ENCODE results near the gene RMP24.

RMP24 gene

DNA sequence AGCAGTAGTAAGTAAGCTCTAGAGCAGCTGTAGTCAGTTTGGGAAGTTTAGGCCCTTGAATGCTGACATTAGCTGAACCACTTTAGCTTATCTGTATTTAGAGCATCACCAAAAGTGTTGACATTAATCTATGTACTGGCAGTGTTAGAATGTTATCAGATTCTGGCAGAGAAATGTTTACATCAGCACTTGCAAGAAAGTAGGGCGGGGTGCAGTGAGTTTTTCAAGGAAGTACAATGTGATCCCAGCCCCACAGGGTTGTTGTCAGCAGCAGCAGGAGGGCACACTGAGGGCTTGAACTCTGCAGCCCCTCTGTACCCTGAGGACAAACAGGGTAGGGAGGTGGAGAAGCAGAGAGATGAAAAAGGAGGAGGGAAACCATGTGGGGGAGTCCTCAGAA is 35.5 kb upstream of the RMP24 start:
- Histone ChIP-seq H3K9me3 (ENCODE audit: control insufficient read depth in 2 of 3, insufficient read depth in 1 of 3, low read length in 3 of 3) (no peaks in the 10 kb centered on the region), H3K4me3 (ENCODE audit: low read length in 3 of 3) (no peak overlapping the region), H3K36me3 (ENCODE audit: control insufficient read depth in 2 of 3, insufficient read depth in 3 of 3, low read length in 3 of 3) (no peaks in the 10 kb centered on the region), H3K27ac (ENCODE audit: low read depth in 2 of 2, low read length in 2 of 2) (no peak overlapping the region), H3K27me3 (ENCODE audit: control insufficient read depth, insufficient read depth, low read length) (no peaks in the 10 kb centered on the region), H3K4me1 (ENCODE audit: control insufficient read depth in 2 of 3, insufficient read depth in 2 of 3, low read depth in 1 of 3, low read length in 3 of 3) (peaks cover 0 to 2% (median 0%) of the 10 kb centered on the region in 3 donors), H3K9ac (ENCODE audit: low read length in 3 of 3) (no peak overlapping the region)
- no peak for FAIRE-seq
- TF ChIP-seq, protein P1, sequence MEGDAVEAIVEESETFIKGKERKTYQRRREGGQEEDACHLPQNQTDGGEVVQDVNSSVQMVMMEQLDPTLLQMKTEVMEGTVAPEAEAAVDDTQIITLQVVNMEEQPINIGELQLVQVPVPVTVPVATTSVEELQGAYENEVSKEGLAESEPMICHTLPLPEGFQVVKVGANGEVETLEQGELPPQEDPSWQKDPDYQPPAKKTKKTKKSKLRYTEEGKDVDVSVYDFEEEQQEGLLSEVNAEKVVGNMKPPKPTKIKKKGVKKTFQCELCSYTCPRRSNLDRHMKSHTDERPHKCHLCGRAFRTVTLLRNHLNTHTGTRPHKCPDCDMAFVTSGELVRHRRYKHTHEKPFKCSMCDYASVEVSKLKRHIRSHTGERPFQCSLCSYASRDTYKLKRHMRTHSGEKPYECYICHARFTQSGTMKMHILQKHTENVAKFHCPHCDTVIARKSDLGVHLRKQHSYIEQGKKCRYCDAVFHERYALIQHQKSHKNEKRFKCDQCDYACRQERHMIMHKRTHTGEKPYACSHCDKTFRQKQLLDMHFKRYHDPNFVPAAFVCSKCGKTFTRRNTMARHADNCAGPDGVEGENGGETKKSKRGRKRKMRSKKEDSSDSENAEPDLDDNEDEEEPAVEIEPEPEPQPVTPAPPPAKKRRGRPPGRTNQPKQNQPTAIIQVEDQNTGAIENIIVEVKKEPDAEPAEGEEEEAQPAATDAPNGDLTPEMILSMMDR (IDR thresholded peaks at IDR 0.05; ENCODE audit: borderline replicate concordance, extremely low read depth, insufficient read depth) = no peak
- intact Hi-C loops (cut with DNase I) = no loop called here
- no peak for DNase-seq

DNA sequence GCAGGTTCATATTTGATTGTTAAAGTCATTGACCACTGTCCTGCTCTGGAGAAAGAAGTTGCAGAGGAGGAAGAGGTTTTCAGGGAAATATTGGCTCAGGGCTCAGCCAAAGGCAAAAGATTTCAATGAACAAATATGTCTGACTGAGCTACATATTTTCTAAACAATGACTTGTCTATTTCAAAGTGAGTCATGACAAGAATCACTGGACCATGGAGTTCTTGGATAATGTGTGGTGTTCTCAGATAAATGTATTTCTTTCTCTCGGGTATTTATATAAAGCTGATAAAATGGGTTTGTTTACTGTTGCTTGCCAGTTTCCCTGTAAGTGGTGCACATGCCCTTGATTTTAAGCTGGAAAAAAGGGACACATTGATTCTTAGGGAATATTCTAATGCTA is 34.3 kb upstream of the RMP24 start:
- Histone ChIP-seq H3K4me3 (ENCODE audit: low read length in 3 of 3) (no peak overlapping the region), H3K27ac (ENCODE audit: low read depth in 2 of 2, low read length in 2 of 2) (no peak overlapping the region), H3K27me3 (ENCODE audit: control insufficient read depth, insufficient read depth, low read length) (no peaks in the 10 kb centered on the region), H3K36me3 (ENCODE audit: control insufficient read depth in 2 of 3, insufficient read depth in 3 of 3, low read length in 3 of 3) (no peaks in the 10 kb centered on the region), H3K9ac (ENCODE audit: low read length in 3 of 3) (no peak overlapping the region), H3K9me3 (ENCODE audit: control insufficient read depth in 2 of 3, insufficient read depth in 1 of 3, low read length in 3 of 3) (no peaks in the 10 kb centered on the region), H3K4me1 (ENCODE audit: control insufficient read depth in 2 of 3, insufficient read depth in 2 of 3, low read depth in 1 of 3, low read length in 3 of 3) (peaks cover 0 to 2% (median 0%) of the 10 kb centered on the region in 3 donors)
- DNase-seq = no peak
- TF ChIP-seq, protein P1 (IDR thresholded peaks at IDR 0.05; ENCODE audit: borderline replicate concordance, extremely low read depth, insufficient read depth) = no peak
- no peak for FAIRE-seq
- intact Hi-C loops (cut with DNase I) = no loop called here

DNA sequence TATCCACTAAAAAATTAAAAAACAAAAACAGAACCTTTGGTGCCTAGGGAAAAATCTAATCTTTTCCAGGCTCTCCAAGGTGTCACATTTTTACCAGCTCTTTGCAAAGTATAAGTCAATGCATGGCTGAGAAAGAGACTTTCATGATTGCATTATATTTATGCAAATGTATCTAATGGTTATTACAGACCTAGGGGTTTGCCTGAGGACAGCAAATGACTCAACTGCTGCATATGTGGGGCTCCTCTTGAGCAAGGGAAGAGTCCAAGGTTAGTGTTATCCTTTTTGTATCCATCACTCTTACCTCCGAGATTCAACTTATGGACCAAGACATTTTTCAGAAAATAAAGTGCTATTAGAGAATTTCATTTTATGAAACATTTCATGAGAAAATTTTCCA is 33.9 kb upstream of the RMP24 start:
- Histone ChIP-seq H3K9me3 (ENCODE audit: control insufficient read depth in 2 of 3, insufficient read depth in 1 of 3, low read length in 3 of 3) (no peaks in the 10 kb centered on the region), H3K4me1 (ENCODE audit: control insufficient read depth in 2 of 3, insufficient read depth in 2 of 3, low read depth in 1 of 3, low read length in 3 of 3) (peaks cover 0 to 2% (median 0%) of the 10 kb centered on the region in 3 donors), H3K27ac (ENCODE audit: low read depth in 2 of 2, low read length in 2 of 2) (no peak overlapping the region), H3K4me3 (ENCODE audit: low read length in 3 of 3) (no peak overlapping the region), H3K36me3 (ENCODE audit: control insufficient read depth in 2 of 3, insufficient read depth in 3 of 3, low read length in 3 of 3) (no peaks in the 10 kb centered on the region), H3K27me3 (ENCODE audit: control insufficient read depth, insufficient read depth, low read length) (no peaks in the 10 kb centered on the region), H3K9ac (ENCODE audit: low read length in 3 of 3) (no peak overlapping the region)
- TF ChIP-seq, protein P1 (IDR thresholded peaks at IDR 0.05; ENCODE audit: borderline replicate concordance, extremely low read depth, insufficient read depth) = no peak
- intact Hi-C loops (cut with DNase I) = no loop called here
- FAIRE-seq (no peak), DNase-seq (no peak)

DNA sequence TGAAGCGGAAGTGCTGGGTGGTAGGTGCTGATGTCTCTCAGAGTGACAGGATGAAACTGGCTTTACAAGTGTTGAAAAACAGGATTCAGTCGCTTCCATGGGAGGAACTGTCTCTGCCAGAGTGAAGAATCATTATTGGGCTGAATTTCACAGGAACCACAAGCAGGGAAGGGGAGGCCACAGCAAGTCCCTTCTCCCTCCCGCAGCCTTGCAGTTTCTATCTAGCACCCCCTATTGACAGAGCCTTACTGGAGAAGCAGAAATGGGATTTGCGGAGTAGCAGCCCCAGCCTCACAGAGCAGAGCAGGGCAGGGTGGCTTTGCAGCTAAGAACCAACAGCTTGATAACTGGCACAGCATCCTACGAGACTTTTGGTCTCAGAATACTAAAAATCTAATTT is 33.3 kb upstream of the RMP24 start:
- peaks cover 0 to 2% (median 0%) of the 10 kb centered on the region in 3 donors for H3K4me1 ChIP-seq (ENCODE audit: control insufficient read depth in 2 of 3, insufficient read depth in 2 of 3, low read depth in 1 of 3, low read length in 3 of 3)
- H3K4me3 ChIP-seq (ENCODE audit: low read length in 3 of 3) = no peak overlapping the region
- TF ChIP-seq, protein P1 (IDR thresholded peaks at IDR 0.05; ENCODE audit: borderline replicate concordance, extremely low read depth, insufficient read depth) = no peak
- DNase-seq = no peak
- no peak for FAIRE-seq
- H3K27me3 ChIP-seq (ENCODE audit: control insufficient read depth, insufficient read depth, low read length) = no peaks in the 10 kb centered on the region
- no peak overlapping the region for H3K27ac ChIP-seq (ENCODE audit: low read depth in 2 of 2, low read length in 2 of 2)
- no peaks in the 10 kb centered on the region for H3K9me3 ChIP-seq (ENCODE audit: control insufficient read depth in 2 of 3, insufficient read depth in 1 of 3, low read length in 3 of 3)
- H3K36me3 ChIP-seq (ENCODE audit: control insufficient read depth in 2 of 3, insufficient read depth in 3 of 3, low read length in 3 of 3) = no peaks in the 10 kb centered on the region
- intact Hi-C loops (cut with DNase I) = no loop called here
- no peak overlapping the region for H3K9ac ChIP-seq (ENCODE audit: low read length in 3 of 3)
